NCI-H2196 treated with DMSO at 0.1 percent for 48 hours (cell line): Measurements from ENCODE around the gene TBC1D2B.

Experiments used
- DNase-seq: peaks from one replicate; lab custom pipeline; 2025; ENCODE audit not compliant: unreplicated experiment; lab: John Stamatoyannopoulos, UW

Gene TBC1D2B

DNA sequence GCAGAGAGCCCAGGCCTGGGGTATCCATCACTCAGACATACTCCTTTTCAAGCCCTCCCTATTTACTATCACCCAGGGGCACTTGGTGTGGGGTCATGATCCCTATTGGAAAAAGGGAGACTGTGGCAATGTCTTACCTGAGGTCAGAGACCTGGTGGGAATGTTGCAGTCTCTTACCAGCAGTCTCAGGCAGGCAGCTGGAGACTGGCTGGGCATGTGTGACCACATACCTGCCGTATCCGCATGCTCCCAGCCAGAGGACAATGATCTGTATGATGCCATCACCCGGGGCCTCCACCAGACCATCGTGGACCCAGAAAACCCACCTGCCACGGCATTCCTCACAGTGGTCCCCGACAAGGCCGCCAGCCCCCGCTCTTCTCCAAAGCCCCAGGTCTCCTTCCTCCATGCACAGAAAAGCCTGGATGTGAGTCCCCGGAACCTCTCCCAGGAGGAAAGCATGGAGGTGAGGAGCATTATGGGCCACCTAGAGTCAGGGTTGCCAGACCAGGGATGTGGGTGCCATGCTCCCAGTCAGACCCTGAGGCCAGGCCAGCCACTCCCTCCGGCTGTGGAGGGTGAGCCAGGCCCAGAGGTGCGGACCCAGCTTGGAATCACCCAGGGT is 20.7 kb upstream of the TBC1D2B start:
- DNase-seq: no peak

DNA sequence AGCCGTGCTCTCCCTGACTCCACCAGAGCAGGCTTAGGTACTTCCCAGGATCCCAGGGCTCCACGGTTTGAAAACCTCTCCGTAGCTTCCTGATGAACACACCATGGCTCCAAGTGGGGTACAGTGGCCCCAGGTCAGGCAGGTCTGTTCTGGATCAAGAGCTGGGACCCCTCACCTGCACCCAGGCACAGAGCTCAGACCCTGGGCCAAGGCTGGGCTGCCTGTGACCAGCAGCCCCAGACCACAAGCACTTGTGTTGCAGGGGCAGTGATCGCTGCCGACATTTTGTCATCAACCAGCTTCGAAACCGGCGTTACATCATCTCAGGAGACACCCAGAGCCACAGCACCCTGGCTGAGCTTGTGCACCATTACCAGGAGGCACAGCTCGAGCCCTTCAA is 20.2 kb upstream of the TBC1D2B start:
- DNase-seq: no peak

DNA sequence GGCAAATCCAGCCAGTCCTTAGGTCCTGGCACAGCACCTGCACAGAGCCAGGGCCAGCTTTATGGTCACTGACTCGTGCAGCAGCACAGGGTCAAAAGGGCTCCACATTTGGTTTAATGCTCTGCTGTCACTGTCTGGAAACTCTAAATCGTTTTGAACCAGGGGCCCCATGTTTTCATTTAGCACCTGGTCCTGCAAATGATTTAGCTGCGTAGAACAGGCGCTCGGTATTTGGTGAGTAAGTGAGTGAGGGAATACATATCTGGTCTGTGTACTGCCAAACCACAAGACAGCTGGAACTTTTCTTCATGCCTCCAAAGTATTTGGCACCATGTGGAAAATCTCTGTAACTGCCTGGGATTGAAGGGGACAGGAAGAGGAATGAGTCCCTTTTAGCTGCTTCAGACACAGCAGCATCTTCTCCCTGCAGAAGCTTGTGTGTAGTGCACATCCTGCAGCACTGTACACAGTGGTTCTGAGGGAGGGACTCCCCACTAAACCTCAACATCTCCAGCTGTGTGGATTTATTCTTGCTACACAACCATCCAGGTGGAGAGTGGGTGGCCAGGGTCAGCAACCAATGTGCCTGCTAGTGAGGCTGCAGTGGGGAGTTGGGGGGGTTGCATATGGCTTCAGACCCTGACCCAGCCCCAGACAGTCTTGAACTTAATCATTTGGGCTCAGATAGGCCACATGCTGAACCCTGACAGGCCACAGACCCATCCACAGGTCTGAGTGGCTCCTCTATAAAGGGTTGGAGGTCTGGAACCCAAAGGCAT is 15.9 kb upstream of the TBC1D2B start:
- DNase-seq: no peak

DNA sequence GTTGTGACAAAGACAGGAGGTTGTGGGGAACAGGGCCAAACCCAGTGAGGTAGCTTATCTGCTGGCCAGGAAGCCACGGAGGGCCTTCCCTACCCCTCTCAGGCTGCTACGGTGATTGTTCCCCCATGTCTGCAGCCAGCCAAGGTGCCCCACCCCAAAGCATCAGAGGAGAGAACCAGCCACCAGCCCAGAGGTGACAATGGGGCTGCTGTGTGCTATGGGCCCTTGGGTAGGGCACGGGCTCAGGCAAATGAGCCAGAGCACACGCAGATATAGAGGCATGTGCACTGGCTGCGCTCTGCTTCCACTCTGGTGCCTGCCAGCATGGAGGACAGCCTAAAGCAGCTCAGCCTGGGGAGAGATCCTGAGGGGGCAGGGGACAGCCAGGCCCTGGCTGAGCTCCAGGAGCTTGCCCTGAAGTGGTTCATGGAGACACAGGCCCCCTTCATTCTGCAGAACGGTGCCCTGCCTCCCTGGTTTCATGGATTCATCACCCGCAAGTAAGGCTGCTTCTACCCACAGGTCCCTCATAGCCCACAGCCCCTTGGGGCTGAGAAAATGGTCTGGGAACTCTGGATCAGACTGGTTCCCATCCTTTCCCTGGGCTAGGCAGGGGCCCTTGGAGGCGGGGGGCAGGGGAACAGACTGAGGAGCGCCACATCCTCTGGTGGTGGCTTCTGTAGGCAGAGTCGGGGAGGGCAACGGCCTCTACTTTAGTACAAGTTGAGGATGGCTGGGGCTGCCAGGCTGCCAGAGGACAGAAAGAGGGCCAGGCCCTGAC is 14.9 kb upstream of the TBC1D2B start, which contains the start of gene SH2D7:
Gene SH2D7, plus strand, starts transcription at position 301 of the 781 bp plus-strand sequence. Its CDS starts 24 bp downstream, at position 325.
- DNase-seq: no peak

DNA sequence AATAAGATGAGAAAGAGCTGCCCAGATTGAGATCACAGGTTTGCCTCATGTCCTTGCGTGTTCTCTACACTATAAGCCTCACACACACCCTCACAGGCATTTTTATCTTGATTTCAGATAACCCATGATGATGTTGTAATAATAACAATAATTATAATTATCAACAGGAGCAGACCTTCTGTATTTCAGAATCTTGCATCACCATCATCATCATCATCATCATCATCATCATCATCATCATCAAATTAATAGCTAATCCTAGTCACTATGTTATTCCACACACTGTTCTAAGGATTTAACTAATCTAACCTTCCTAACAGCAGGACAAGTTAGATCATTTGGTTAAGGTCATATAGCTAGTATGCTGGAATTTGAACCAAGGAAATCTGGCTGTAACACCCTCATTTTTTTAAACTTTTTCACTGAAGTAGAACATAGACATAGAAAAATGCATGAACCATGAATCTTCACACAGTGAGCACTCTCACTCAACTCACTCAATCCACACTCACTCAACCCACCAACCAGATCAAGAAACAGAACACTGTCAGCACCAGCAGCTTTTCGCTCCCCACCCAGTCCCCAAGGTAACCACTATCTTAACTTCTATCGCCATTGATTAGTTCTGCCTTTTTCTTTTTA is 13.0 kb upstream of the TBC1D2B start:
- DNase-seq: no peak

DNA sequence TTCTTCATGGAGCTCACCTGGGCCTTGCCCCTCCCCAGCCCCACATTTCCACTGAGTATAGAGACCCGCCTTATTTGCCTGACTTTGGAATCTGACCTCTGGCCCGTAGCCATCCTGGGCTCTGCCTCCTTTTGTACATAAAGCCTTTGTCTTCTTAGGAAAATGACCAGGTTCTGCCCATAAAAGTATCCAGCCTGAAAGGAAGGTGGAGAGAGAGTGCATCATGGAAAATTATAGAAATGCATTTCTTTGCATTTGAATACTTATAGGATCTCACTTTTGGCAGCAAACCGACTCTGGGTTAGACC is 11.2 kb upstream of the TBC1D2B start:
- no peak for DNase-seq

DNA sequence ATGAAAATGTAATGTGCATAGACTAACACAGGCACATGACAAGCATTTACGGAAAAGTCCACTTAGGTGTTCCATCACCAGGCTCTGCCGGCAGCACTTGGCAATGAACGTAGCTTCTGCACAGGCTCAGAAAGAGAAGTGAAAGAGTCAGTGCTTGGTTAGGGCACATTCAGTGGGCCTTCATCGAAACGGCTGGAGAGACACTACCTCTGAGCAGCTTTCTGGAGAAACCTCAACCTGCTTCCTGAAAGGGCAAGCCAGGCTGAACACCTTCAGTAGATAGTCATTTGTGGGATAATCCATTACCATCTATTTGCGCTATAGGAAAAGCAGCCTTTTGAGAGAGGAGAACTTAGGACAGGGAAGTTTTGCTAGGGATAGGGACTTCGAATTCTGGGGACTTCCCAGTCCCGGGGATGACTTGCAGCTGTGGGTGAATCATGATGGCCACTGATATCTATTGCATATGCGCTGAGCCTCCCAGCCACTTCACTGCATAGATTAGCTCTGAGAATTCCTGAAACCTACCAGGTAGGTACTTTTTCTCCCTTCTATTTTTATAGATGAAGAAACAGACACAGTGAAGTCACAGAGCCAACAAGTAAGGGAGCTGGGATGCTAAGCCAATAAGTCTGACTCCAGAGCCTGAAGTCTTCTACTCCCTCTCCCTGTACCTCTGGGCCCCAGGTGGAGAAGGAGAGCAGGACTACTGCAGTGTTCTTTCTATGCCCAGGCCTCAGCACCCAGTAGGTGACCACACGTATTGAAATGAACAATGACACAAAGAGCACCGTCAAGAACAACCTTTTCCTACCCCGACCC is 10.7 kb upstream of the TBC1D2B start:
- no peak for DNase-seq

DNA sequence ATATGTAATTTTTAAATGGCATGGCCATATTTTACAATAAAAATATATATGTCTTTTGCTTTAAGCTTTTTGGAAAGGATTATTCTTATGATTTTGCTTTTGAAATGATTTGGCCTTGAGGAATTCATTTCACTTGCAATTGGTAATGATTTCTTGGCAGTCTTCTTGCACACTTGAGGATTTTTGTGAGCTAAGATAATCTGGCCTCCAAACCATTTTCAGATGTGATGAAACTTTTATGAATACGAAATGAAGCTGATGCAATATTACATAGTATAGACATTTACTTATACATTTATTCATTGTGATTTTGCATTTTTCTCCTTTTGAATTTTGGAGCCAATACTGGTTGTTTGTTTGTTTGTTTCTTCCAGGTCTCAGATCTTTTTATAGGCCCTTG is 8.4 kb upstream of the TBC1D2B start:
- DNase-seq: no peak

DNA sequence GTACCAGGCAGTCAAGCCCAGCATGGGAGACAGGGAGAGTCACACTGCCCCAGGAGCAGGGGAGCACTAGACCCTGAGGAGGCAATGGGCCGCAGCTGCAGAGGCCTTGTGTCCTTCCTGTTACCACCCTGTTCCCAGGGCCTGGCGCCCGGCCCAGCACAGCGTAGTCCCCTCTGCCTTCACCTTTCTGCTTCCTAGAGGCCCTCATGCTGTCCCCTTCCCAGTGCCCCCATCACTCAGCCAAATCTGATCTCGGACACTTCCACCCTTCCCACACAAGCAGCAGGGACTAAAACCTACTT is 6.9 kb upstream of the TBC1D2B start:
- no peak for DNase-seq

DNA sequence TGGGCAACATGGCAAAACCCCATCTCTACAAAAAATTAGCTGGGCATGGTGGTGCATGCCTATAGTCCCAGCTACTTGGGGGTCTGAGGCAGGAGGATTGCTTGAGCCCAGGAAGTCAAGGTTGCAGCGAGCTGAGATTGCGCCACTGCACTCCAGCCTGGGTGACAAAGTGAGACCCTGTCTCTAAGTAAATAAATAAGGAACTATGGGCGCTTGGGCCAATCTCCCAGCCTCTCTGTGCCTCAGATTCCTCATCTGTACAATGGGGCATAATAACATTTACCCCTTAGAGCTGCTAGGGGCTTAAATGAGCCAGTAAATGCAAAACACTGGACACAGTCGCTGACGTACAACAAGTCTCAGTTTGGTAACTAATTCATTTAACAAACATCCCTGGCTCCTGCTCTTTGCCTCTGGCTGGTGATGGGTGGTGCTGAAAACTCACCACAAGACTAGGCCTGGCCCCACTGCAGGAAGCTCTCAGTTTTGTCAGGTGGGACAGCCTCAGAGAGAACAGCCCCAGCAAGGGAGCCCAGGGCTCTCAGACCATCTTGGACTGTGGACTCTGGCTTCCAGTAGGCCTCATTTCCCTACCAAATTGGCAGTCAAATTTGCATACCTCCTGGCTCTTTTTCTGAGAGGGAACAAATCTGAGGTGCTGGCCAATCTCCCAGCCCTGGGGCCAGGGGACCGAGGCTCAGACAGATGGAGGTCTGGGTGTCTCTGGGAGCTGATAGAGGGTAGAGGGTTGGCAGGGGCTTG is 6.4 kb upstream of the TBC1D2B start:
- DNase-seq: no peak

DNA sequence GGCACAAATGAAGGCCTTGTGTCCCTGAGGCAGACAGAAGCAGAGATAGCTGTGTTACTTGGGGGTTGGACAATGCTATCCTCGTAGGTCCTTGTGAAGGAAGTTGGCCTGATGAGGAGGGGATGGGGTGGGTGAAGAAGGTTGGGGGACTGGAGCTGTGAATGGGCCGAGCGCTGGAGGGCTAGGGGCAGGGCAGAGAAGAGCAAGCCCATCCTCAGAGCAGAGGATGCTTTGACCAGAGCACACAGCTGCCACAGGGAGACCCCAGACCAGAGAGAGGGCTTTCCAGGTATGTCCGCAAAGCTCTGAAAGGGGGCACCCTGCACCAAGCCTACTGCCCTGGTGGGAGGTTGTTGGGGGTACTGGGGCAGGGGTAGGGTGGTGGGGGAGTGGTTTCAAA is 5.7 kb upstream of the TBC1D2B start:
- no peak for DNase-seq

DNA sequence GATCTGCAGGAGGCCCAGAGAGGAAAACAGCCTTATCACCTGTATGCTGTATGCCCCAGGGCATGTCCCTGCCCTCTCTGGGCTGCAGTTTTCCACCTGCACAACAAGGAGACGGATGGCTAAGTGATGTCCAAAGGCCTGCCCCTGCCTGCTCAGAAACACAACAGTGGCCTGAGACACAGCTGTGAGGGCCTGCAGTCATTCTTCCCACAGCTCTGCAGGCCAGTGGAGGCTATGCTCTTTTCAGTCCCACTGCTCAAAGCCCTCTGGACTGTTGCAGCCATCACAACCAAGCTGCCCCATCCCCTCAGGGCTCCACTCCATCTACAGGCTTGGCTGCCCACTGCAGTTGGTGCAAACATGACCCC is 5.2 kb upstream of the TBC1D2B start:
- no peak for DNase-seq

DNA sequence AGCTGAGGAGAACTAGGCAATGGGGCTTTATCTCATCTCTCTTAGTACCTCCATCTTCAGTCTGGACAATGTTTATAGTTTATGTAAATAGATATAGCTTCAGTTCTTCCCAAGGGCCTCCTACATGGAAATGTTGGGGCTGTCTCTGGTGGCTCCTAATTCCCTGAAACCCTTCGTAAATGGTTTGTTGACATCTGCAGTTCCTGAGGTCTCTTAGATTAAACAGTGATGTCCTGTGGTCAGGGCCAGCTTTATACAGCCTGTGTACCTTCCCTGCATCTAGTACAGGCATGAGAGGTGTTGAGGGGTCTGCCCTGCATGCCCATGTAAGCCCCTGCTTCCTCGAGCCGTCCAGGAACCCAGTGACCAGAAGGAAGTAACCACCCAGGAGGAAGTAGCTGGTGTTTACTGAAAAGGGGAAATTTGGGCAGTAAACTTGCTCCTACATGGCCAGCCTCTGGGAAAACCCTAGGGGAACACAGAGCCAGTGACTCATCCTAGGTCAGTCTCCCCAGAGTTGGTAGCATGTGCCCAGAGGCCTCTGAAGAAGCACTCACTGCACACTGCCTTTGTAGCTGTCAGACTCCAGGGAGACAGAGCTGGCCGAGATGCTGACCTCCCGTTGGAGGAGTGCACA is 4.7 kb upstream of the TBC1D2B start:
- DNase-seq: no peak

DNA sequence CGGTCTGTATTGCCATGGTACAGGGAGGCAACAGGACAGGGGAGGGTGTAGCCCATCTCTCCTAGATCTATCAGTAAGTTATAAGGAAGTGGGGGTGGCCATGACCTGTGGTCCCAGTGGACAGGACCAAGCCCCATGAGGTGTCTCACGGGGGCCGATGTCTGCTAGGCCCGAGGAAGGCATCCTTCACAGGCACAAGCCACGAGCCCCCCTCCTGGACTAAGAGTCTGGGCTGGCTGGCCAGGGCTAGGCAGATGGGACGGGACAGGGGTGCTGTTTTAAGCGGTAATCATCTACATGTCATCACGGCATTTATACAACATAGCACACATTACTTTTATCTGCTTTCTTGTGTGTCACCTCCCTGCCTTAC is 2.6 kb upstream of the TBC1D2B start:
- DNase-seq: no peak

DNA sequence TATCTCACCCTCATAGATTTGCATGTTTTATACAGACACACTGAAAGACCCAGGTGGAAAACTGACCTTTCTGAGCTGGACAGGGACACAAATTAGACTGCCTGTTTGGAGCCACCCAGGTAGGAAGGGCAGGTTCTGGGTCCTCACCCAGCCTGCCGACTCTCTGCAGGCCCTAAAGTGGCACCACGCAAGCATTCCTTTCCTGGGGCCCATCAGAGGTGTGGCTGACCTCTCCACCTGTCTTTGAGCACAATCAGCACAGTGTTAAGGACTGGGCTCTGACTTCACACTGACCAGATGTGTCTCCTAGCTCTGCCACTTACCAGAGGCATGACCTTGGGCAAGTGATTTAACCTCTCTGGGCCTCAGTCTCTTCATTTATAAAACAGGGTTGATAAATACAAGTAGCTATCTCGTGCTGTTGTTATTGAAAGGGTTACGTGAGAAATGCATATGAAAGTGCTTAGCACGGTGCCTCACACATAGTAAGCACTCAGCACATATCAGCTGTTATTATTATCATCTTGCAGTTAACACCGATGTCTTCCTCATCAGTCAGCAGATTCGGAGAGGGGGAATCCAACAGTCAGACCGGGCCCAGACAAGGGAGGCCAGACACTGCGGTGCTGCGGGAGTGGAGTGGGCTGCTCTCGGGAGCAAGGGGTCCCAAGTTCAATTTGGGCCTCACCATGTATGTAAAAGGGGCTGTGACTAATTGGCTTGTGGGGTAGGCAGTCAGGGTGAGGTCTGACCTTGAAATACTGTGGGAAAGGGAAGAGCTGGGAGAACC is 2.0 kb upstream of the TBC1D2B start:
- DNase-seq: no peak

DNA sequence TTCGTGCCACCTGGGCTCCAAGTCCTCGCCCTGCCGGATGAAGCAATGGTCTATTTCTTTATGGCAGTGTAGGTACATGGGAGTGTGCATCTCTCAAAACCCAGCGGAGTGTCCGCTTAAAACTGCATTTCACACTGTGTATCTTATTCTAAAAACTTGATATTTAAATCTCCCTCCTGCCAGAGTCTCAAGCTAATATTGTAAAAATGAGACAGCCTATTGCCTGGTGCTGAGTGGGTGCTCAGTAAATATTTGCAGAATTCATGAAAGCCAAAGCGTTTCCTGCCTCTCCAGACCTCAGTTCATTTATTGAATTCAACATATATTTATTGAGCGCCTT is 330 bp upstream of the TBC1D2B start:
- no peak for DNase-seq

DNA sequence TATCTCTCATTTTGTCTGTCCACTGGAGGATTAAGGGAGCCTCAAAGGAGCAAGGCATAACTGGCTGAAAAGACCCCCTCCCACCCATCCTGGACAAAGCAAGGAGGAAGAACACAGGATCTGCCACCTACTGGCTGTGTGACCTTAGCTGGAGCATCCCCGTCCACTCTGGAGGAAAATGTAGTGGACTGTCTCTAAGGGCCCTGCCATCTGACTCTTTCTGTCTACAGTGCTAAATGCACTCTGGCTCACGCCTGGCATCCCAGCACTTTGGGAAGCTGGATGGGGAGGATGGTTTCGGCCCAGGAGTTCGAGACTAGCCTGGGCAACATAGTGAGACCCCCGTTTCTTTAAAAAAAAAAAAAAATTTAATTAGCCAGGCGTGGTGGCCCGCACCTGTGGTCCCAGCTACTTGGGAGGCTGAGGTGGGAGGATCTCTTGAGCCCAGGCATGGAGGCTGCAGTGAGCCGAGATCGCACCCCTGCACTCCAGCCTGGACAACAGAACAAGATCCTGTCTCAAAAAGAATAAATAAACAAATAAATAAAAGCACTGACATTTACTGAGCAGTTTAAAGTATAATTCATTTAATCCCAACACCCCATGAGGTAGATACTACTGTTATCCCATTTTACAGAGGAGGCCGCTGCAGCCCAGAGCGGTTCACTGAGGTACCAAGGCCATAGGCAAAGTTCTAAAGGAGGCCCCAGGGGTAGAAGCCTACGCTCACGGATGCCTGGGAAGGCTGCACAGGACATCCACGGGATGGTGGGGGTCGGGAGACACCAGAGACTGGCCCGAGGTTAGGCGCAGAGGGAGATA is 1.1 kb downstream of the TBC1D2B start:
- DNase-seq: no peak

DNA sequence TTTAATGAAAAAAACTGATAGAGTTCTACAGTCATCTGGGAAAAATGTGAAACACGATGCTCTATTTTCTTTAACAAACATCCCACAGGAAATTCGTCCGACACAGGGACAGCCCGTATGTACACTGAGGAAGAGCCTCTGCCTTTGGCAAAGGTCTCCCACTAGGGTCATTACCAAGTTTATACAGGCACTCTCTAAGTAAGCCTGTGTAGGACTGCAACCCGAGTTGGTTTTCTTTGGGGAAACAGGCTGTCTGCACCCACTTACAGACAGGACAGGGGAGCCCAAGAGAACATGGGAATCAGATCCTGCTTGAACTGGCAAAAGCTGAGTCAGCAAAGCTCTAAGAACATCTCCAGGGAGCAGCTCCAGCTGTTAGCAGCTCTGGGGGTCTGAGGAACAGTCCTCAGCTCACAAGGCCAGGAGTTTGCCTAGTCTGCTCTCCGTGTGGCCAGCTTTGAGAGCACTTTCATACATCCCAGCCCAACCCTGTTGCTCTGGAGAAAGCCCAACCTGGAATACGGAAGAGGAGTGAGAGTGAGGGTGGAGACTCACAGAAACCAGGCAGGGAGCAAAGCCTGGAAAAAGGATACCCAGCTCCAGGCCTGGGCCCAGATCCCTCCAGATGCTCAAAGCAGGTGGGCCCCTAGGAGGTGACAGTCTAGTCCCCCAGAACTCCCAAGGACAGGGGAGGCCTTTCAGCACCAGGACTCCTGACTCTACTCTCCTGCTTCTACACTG is 1.9 kb downstream of the TBC1D2B start:
- no peak for DNase-seq
